GM12878 (cell line): ENCODE data around the gene TRPC5OS. TPM values are rescaled to one million over a fixed set of nuclear protein-coding genes. Genes with fewer than 3 reads are reported as not detected.

Source experiments
- ATAC-seq: fragments of 200-7000 bp; cut with Tn5 transposase; 3 replicates; pipeline ENCODE4 v1.9.1; 2020; ENCODE audit warnings: mild to moderate bottlenecking, moderate library complexity
- BruUV-seq: library from RNA; stranded (reverse); fragments of 400-500 nt; replicated peaks from 2 replicates; lab custom pipeline; 2021; lab: Mats Ljungman, UMichigan
- CTCF ChIA-PET: fragments of 300-600 bp; sonication (Branson Sonifier 250); formaldehyde crosslinking; extraction: SDS; loops from one replicate; lab custom pipeline; 2021; ENCODE audit warnings: inconsistent platforms; lab: Yijun Ruan, JAX
- POLR2A ChIA-PET: fragments of 350-600 bp; formaldehyde crosslinking; extraction: SDS; loops from one replicate; lab custom pipeline; 2021; ENCODE audit warnings: inconsistent platforms; lab: Charles Lee
- RAD21 ChIA-PET: fragments of 300-600 bp; sonication (Branson Sonifier 250); formaldehyde crosslinking; loops from one replicate; lab custom pipeline; 2023; ENCODE audit warnings: antibody characterized with exemption; ENCODE audit not compliant: unreplicated experiment; lab: Charles Lee
- SMC1A ChIA-PET: fragments of 300-600 bp; sonication (Branson Sonifier 250); formaldehyde crosslinking; loops from one replicate; lab custom pipeline; 2023; ENCODE audit not compliant: unreplicated experiment, uncharacterized antibody; lab: Charles Lee
- DNase-seq: peaks from one replicate; pipeline ENCODE4 v3.0.0-alpha.2; 2011; ENCODE audit warnings: low read depth, low spot score
- FAIRE-seq: peaks from 3 replicates; lab custom pipeline; 2011; peaks lifted over from hg19 to GRCh38; lab: Jason Lieb, UNC
- H2AFZ ChIP-seq: 2 replicates; pipeline ENCODE4 v1.6.0; 2011; ENCODE audit warnings: low read depth, low read length, control low read depth; ENCODE audit not compliant: control insufficient read depth
- H3K27ac ChIP-seq: 2 replicates; pipeline ENCODE4 v1.5.1; 2011; ENCODE audit warnings: control low read depth; ENCODE audit not compliant: control insufficient read depth, insufficient read depth
- H3K27me3 ChIP-seq, 2 experiments: replicated peaks in 1 of 2; 2 replicates each; pipeline versions ENCODE4 v1.6.0 to v1.6.1; 2011; ENCODE audit warnings: low read length in 1 of 2; ENCODE audit not compliant: control insufficient read depth in 2 of 2, insufficient read depth in 2 of 2
- H3K36me3 ChIP-seq, 2 experiments: 2 replicates each; pipeline ENCODE4 v1.5.1; 2011; ENCODE audit warnings: low read length in 1 of 2; ENCODE audit not compliant: control insufficient read depth in 2 of 2, insufficient read depth in 2 of 2
- H3K4me1 ChIP-seq: 2 replicates; pipeline ENCODE4 v1.6.1; 2011; ENCODE audit warnings: mild to moderate bottlenecking, low read length, moderate library complexity, mixed read lengths; ENCODE audit not compliant: control insufficient read depth, insufficient read depth
- H3K4me2 ChIP-seq: 2 replicates; pipeline ENCODE4 v1.6.0; 2011; ENCODE audit warnings: control low read depth; ENCODE audit not compliant: control insufficient read depth, insufficient read depth
- H3K4me3 ChIP-seq: fragments of 200-600 bp; sonication (generic); 2 replicates; pipeline ENCODE4 v1.5.1; 2016
- H3K79me2 ChIP-seq: 2 replicates; pipeline ENCODE4 v1.6.0; 2011; ENCODE audit warnings: low read length; ENCODE audit not compliant: control insufficient read depth, insufficient read depth
- H3K9ac ChIP-seq: 2 replicates; pipeline ENCODE4 v1.8.0; 2011; ENCODE audit warnings: low read length, control low read depth, mixed read lengths; ENCODE audit not compliant: control insufficient read depth, insufficient read depth
- H3K9me3 ChIP-seq: replicated peaks from 3 replicates; pipeline ENCODE4 v1.5.1; 2011; ENCODE audit warnings: mild to moderate bottlenecking, low read length; ENCODE audit not compliant: control insufficient read depth, insufficient read depth
- H4K20me1 ChIP-seq: 2 replicates; pipeline ENCODE4 v1.6.0; 2011; ENCODE audit not compliant: control insufficient read depth, insufficient read depth
- ASH2L ChIP-seq: fragments of 300-600, 200-600 bp; sonication (generic); IDR thresholded peaks from 2 replicates; pipeline ENCODE4 v1.6.1; 2017; ENCODE audit warnings: low read depth, mild to moderate bottlenecking, borderline replicate concordance
- ATF3 ChIP-seq: IDR thresholded peaks from 2 replicates; pipeline ENCODE4 v1.6.1; 2011; ENCODE audit warnings: low read depth, mild to moderate bottlenecking, low read length, moderate library complexity, borderline replicate concordance; ENCODE audit errors: extremely low read depth
- ATF7 ChIP-seq: fragments of 450-650 bp; IDR thresholded peaks from 2 replicates; pipeline ENCODE4 v1.6.1; 2016; ENCODE audit warnings: low read depth, mild to moderate bottlenecking
- CEBPB ChIP-seq, 2 experiments: fragments of 150-350 bp in 1 of 2; IDR thresholded peaks; 2 replicates each; pipeline ENCODE4 v1.6.1; 2012 to 2014; ENCODE audit warnings: low read depth in 2 of 2, low read length in 2 of 2, borderline replicate concordance in 1 of 2, inconsistent platforms in 1 of 2
- FOS ChIP-seq: IDR thresholded peaks from 3 replicates; pipeline ENCODE4 v1.6.1; 2011; ENCODE audit warnings: borderline replicate concordance; ENCODE audit not compliant: insufficient read length; ENCODE audit errors: extremely low read depth
- IRF3 ChIP-seq: fragments of 450-650 bp; IDR thresholded peaks from 2 replicates; pipeline ENCODE4 v1.6.1; 2014; ENCODE audit warnings: mild to moderate bottlenecking
- MXI1 ChIP-seq: fragments of 150-350 bp; IDR thresholded peaks from 2 replicates; pipeline ENCODE4 v1.6.1; 2011; ENCODE audit warnings: low read depth, mild to moderate bottlenecking, inconsistent platforms, low read length, improper control_type of control experiment
- MYB ChIP-seq: fragments of 150-350 bp; IDR thresholded peaks from 2 replicates; pipeline ENCODE4 v1.6.1; 2014; ENCODE audit warnings: mild to moderate bottlenecking, low read depth, low read length, borderline replicate concordance
- NRF1 ChIP-seq: conservative IDR thresholded peaks from 2 replicates; pipeline ENCODE4 v1.6.1; 2011; ENCODE audit warnings: mild to moderate bottlenecking, low read depth, low read length, improper control_type of control experiment
- PAX8 ChIP-seq: fragments of 450-650 bp; IDR thresholded peaks from 2 replicates; pipeline ENCODE4 v1.6.1; 2017; ENCODE audit warnings: mild to moderate bottlenecking, moderate library complexity
- POU2F2 ChIP-seq: IDR thresholded peaks from 3 replicates; pipeline ENCODE4 v1.6.1; 2011; ENCODE audit warnings: low read depth, mild to moderate bottlenecking, low read length, borderline replicate concordance
- RAD51 ChIP-seq: fragments of 450-650 bp; IDR thresholded peaks from 2 replicates; pipeline ENCODE4 v1.6.1; 2016; ENCODE audit warnings: moderate library complexity, mild to moderate bottlenecking, inconsistent platforms
- RFX5 ChIP-seq: IDR thresholded peaks from 2 replicates; pipeline ENCODE4 v1.6.1; 2011; ENCODE audit warnings: low read depth, low read length, improper control_type of control experiment
- SREBF1 ChIP-seq: IDR thresholded peaks from 2 replicates; pipeline ENCODE4 v1.6.1; 2012; ENCODE audit warnings: mild to moderate bottlenecking, low read length
- ZNF274 ChIP-seq: IDR thresholded peaks from one replicate; pipeline ENCODE4 v1.8.0; 2011; ENCODE audit not compliant: insufficient read length, insufficient read depth
- ZNF592 ChIP-seq: fragments of 450-650 bp; IDR thresholded peaks from 2 replicates; pipeline ENCODE4 v1.6.1; 2017; ENCODE audit warnings: mild to moderate bottlenecking, moderate library complexity
- ZNF622 ChIP-seq: fragments of 450-650 bp; IDR thresholded peaks from 2 replicates; pipeline ENCODE4 v1.6.1; 2017; ENCODE audit warnings: mild to moderate bottlenecking, inconsistent platforms
- WGBS: methylation state at CpG from one replicate; pipeline ENCODE4 v1.1.6; 2016; ENCODE audit warnings: low lambda C conversion rate; ENCODE audit not compliant: insufficient replicate concordance, insufficient coverage; ENCODE audit errors: missing lambda C conversion rate; 5-methylcytosine and 5-hydroxymethylcytosine counted together
- in situ Hi-C: fragments of 300-500 bp; cut with MboI; formaldehyde crosslinking; loops from 9 replicates; pipeline ENCODE4 v1.14.3; 2018; ENCODE audit warnings: mixed read lengths
- intact Hi-C: fragments of 100-400 bp; cut with micrococcal nuclease; formaldehyde crosslinking; loops from one replicate; pipeline ENCODE4 v1.14.2; 2022; ENCODE audit not compliant: unreplicated experiment
- polyA plus RNA-seq, 11 experiments: library from polyadenylated mRNA; depleted of rRNA in 4 of 11; unstranded in 6 of 11; stranded (reverse) in 5 of 11; fragments of >200 nt; fragmentation: Nextera tagmentation in 4 of 11; fragmentation: Illumina TruSeq in 1 of 11; extraction: Ambion mirVana in 4 of 11; extraction: Trizol in 1 of 11; gene quantifications; 1 replicate in 1 of 11; 2 replicates in 10 of 11; pipeline versions ENCODE4 v1.2.1 to v1.2.3, GENCODE V29; 2011 to 2016; ENCODE audit warnings: inconsistent platforms in 2 of 11, missing spikeins in 2 of 11, low read depth in 1 of 11
- total RNA-seq, 4 experiments: library from RNA; depleted of rRNA in 3 of 4; stranded (reverse); fragments of >200 nt in 3 of 4; fragmentation: Illumina TruSeq in 1 of 4; extraction: Trizol in 1 of 4; gene quantifications; 2 replicates each; pipeline versions ENCODE4 v1.2.1 to v1.2.3, GENCODE V29; 2013 to 2021
- TF ChIP-seq, protein P1 (sequence below): IDR thresholded peaks from 2 replicates; pipeline ENCODE4 v1.6.1; 2012; ENCODE audit warnings: low read depth, low read length, improper control_type of control experiment

The TRPC5OS gene
- total and polyA plus RNA-seq, 10 of the 15 experiments (the other 5 are each of a cell fraction or from before 2014, with no cell fraction given) = 0.06 to 0.40 (median 0.10) TPM; not detected in 4

DNA sequence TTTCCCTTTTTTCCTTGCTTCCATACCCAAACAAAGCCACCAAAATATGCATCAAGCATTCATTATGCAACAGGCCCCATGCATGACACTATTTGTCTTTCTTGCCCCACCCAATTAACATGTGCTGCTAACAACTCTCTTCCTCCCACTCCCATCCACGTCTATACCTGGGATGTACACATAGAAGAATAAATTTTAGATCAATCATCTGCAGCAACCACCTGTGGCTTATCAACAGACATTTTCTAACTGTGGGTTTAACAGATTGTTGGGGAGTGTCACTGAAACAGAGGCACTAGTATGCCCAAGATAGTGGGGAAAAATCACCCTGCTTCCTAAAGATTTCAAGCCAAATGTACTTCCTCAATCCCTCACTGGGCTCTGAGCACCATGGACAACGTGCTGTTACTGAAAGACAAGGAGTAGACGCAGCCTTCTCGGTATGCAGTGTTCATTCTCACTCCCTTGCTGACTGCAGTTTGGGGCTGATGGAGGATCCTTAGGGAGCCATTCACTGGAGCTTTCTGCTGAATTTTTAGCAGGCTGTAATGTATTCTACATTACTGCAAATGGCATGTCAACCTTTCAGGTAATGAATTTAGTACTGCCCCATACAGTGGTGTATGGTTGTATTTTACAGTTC, 28.4 kb upstream of the TRPC5OS start (continued):
- TF ChIP-seq ZNF592 (no peak), RAD51 (no peak), POU2F2 (no peak), PAX8 (no peak), NRF1 (no peak)

- 55% methylated on average over 5 of the region's 5 CpGs for WGBS
- H3K79me2 ChIP-seq = no peaks in the 10 kb centered on the region
- no peak overlapping the region for H2AFZ ChIP-seq
- H3K9me3 ChIP-seq = no peaks in the 10 kb centered on the region
- POLR2A ChIA-PET = no interaction called here
- CTCF ChIA-PET = no interaction called here
- no peak overlapping the region for H3K4me3 ChIP-seq
- FAIRE-seq (no peak), DNase-seq (no peak), ATAC-seq (no peak)
- H4K20me1 ChIP-seq = no peaks in the 10 kb centered on the region
- in situ Hi-C loops (no loop called here), intact Hi-C loops (no loop called here)
- no peaks in the 10 kb centered on the region for H3K27me3 ChIP-seq
- no peak overlapping the region for H3K4me2 ChIP-seq
- no TSS peak for BruUV-seq
- H3K27ac ChIP-seq = no peak overlapping the region
- SMC1A ChIA-PET = no interaction called here
- H3K4me1 ChIP-seq = no peaks in the 10 kb centered on the region
- RAD21 ChIA-PET = no interaction called here
- no peak overlapping the region for H3K9ac ChIP-seq
- no peaks in the 10 kb centered on the region for H3K36me3 ChIP-seq
- TF ChIP-seq ASH2L = no peak
- TF ChIP-seq ZNF622 = no peak
- TF ChIP-seq SREBF1 = no peak
- TF ChIP-seq ATF7 = no peak
- no peak for TF ChIP-seq CEBPB (IDR thresholded peaks at IDR 0.05; ENCODE audit: borderline replicate concordance in 1 of 2, low read depth in 2 of 2, low read length in 2 of 2)
- no peak for TF ChIP-seq IRF3
- TF ChIP-seq FOS = no peak
- no peak for TF ChIP-seq ATF3
- TF ChIP-seq ZNF274 = no peak
- TF ChIP-seq MXI1 = no peak
- no peak for TF ChIP-seq RFX5
- TF ChIP-seq MYB = no peak
- TF ChIP-seq, protein P1, sequence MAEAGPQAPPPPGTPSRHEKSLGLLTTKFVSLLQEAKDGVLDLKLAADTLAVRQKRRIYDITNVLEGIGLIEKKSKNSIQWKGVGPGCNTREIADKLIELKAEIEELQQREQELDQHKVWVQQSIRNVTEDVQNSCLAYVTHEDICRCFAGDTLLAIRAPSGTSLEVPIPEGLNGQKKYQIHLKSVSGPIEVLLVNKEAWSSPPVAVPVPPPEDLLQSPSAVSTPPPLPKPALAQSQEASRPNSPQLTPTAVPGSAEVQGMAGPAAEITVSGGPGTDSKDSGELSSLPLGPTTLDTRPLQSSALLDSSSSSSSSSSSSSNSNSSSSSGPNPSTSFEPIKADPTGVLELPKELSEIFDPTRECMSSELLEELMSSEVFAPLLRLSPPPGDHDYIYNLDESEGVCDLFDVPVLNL = no peak
Measured at GRCh38 chrX:111848541-111848940, 27.4 kb upstream of the TRPC5OS start.
